ENCODE results near the gene USP47. TPM values are rescaled to one million over a fixed set of nuclear protein-coding genes. Genes with fewer than 3 reads are reported as not detected.

Gene USP47
- total RNA-seq, 1 experiment from 2014 or later = 45.2 TPM

- Histone ChIP-seq H3K27ac (ENCODE audit: low read length) (peak overlapping the region; percentile 41), H2AFZ (ENCODE audit: low read length) (no peak overlapping the region), H3K79me2 (ENCODE audit: low read length) (no peaks in the 10 kb centered on the region), H3K4me2 (ENCODE audit: low read length) (peak overlapping the region; percentile 30), H3K9me3 (ENCODE audit: low read length) (no peaks in the 10 kb centered on the region), H3K4me3 (ENCODE audit: low read length) (no peak overlapping the region), H3K9me2 (replicated peaks; ENCODE audit: low read length) (no peaks in the 10 kb centered on the region), H4K20me1 (ENCODE audit: low read length) (no peaks in the 10 kb centered on the region), H3K4me1 (ENCODE audit: insufficient read depth, low read length) (peaks cover 19% of the 10 kb centered on the region), H3K9ac (ENCODE audit: low read length) (peak overlapping the region; percentile 3; the same call in 1 of the 2 replicates), H3F3A (ENCODE audit: low read length, unreplicated experiment) (no peaks in the 10 kb centered on the region), H3K36me3 (ENCODE audit: low read depth, low read length) (peaks cover 25% of the 10 kb centered on the region), H3K27me3 (ENCODE audit: low read length) (no peaks in the 10 kb centered on the region)
- no TSS peak for BruUV-seq (replicated peaks)
- ChIA-PET CTCF (interaction anchor here (0.6 kb wide), 1 partner anchor 1407 kb away, joined by 3 read pairs; no protein-coding TSS in a partner anchor), POLR2A (ENCODE audit: unreplicated experiment) (no interaction called here)
- DNase-seq (no peak), ATAC-seq (no peak)
- intact Hi-C loops (cut with micrococcal nuclease) = no loop called here
- no peak for TF ChIP-seq CTCF (conservative IDR thresholded peaks at IDR 0.05; ENCODE audit: low read depth, low read length)
- TF ChIP-seq EZH2phosphoT487 (IDR thresholded peaks at IDR 0.05; ENCODE audit: borderline replicate concordance, low read length) = no peak
- no peak for TF ChIP-seq EZH2 (IDR thresholded peaks at IDR 0.05; ENCODE audit: low read length, unreplicated experiment)
Measured at GRCh38 chr11:11937433-11937832, 95.7 kb downstream of the USP47 start.

GRCh38 chr11:11937957-11938356, 96.2 kb downstream of the USP47 start:
- ATAC-seq = peak; percentile 79
- Histone ChIP-seq H3K4me2 (ENCODE audit: low read length) (peak overlapping the region; percentile 30), H2AFZ (ENCODE audit: low read length) (no peak overlapping the region), H3K27me3 (ENCODE audit: low read length) (no peaks in the 10 kb centered on the region), H3K9ac (ENCODE audit: low read length) (peak overlapping the region; percentile 3; the same call in 1 of the 2 replicates), H3K4me1 (ENCODE audit: insufficient read depth, low read length) (peaks cover 19% of the 10 kb centered on the region), H3K36me3 (ENCODE audit: low read depth, low read length) (peaks cover 30% of the 10 kb centered on the region), H3K4me3 (ENCODE audit: low read length) (no peak overlapping the region), H4K20me1 (ENCODE audit: low read length) (no peaks in the 10 kb centered on the region), H3F3A (ENCODE audit: low read length, unreplicated experiment) (no peaks in the 10 kb centered on the region), H3K9me2 (replicated peaks; ENCODE audit: low read length) (no peaks in the 10 kb centered on the region), H3K27ac (ENCODE audit: low read length) (peak overlapping the region; percentile 49), H3K9me3 (ENCODE audit: low read length) (no peaks in the 10 kb centered on the region), H3K79me2 (ENCODE audit: low read length) (no peaks in the 10 kb centered on the region)
- TF ChIP-seq EZH2 (IDR thresholded peaks at IDR 0.05; ENCODE audit: low read length, unreplicated experiment) = no peak
- no peak for TF ChIP-seq CTCF (conservative IDR thresholded peaks at IDR 0.05; ENCODE audit: low read depth, low read length)
- TF ChIP-seq EZH2phosphoT487 (IDR thresholded peaks at IDR 0.05; ENCODE audit: borderline replicate concordance, low read length) = no peak
- BruUV-seq (replicated peaks) = no TSS peak
- DNase-seq = peak; percentile 60
- CTCF ChIA-PET = interaction anchor here (0.6 kb wide), 1 partner anchor 1406 kb away, joined by 3 read pairs; no protein-coding TSS in a partner anchor
- POLR2A ChIA-PET (ENCODE audit: unreplicated experiment) = no interaction called here
- intact Hi-C loops (cut with micrococcal nuclease) = no loop called here

GRCh38 chr11:11940551-11940950, 98.8 kb downstream of the USP47 start:
- Histone ChIP-seq H3K9me2 (replicated peaks; ENCODE audit: low read length) (no peaks in the 10 kb centered on the region), H3K4me1 (ENCODE audit: insufficient read depth, low read length) (peaks cover 21% of the 10 kb centered on the region), H3K9me3 (ENCODE audit: low read length) (no peaks in the 10 kb centered on the region), H3K4me3 (ENCODE audit: low read length) (no peak overlapping the region), H3F3A (ENCODE audit: low read length, unreplicated experiment) (no peaks in the 10 kb centered on the region), H3K4me2 (ENCODE audit: low read length) (no peak overlapping the region), H3K79me2 (ENCODE audit: low read length) (no peaks in the 10 kb centered on the region), H4K20me1 (ENCODE audit: low read length) (no peaks in the 10 kb centered on the region), H3K27me3 (ENCODE audit: low read length) (no peaks in the 10 kb centered on the region), H3K27ac (ENCODE audit: low read length) (no peak overlapping the region), H2AFZ (ENCODE audit: low read length) (no peak overlapping the region), H3K9ac (ENCODE audit: low read length) (no peak overlapping the region), H3K36me3 (ENCODE audit: low read depth, low read length) (peaks cover 28% of the 10 kb centered on the region)
- POLR2A ChIA-PET (ENCODE audit: unreplicated experiment) = interaction anchor here (0.6 kb wide), 1 partner anchor 223 kb away, joined by 4 read pairs; no protein-coding TSS in a partner anchor
- no TSS peak for BruUV-seq (replicated peaks)
- ATAC-seq (no peak), DNase-seq (no peak)
- CTCF ChIA-PET = interaction anchor here (0.6 kb wide), 1 partner anchor 61 kb away, joined by 3 read pairs; no protein-coding TSS in a partner anchor
- intact Hi-C loops (cut with micrococcal nuclease) = no loop called here
- no peak for TF ChIP-seq CTCF (conservative IDR thresholded peaks at IDR 0.05; ENCODE audit: low read depth, low read length)
- TF ChIP-seq EZH2 (IDR thresholded peaks at IDR 0.05; ENCODE audit: low read length, unreplicated experiment) = no peak
- no peak for TF ChIP-seq EZH2phosphoT487 (IDR thresholded peaks at IDR 0.05; ENCODE audit: borderline replicate concordance, low read length)

Measured in PC-3 (cell line).